HAP-1 (cell line): ENCODE data around the gene ELOVL6.
"Not testable (repeated sequence)": the region's sequence is repeated elsewhere in the genome, so short reads cannot be mapped to it uniquely, and the experiment has no call there.

ENCODE experiments used
- DNase-seq, 2 experiments: peaks; one replicate each; pipeline ENCODE4 v3.0.0-alpha.2; 2016 to 2020; ENCODE audit warnings: low spot score in 2 of 2
- H3K27me3 ChIP-seq: fragments of 250-450 bp; sonication (Bioruptor Pico); 2 replicates; pipeline ENCODE4 v1.5.1; 2020; ENCODE audit warnings: low read depth, mild to moderate bottlenecking, moderate library complexity
- H3K36me3 ChIP-seq: fragments of 250-450 bp; sonication (Bioruptor Pico); replicated peaks from 2 replicates; pipeline ENCODE4 v1.5.1; 2020; ENCODE audit warnings: mild to moderate bottlenecking
- H3K4me1 ChIP-seq: fragments of 250-450 bp; sonication (Bioruptor Pico); 2 replicates; pipeline ENCODE4 v1.5.1; 2020; ENCODE audit warnings: mild to moderate bottlenecking
- H3K4me3 ChIP-seq: fragments of 250-450 bp; sonication (Bioruptor Pico); 2 replicates; pipeline ENCODE4 v1.5.1; 2020; ENCODE audit warnings: mild to moderate bottlenecking, moderate library complexity
- H3K9me3 ChIP-seq: fragments of 250-450 bp; sonication (Bioruptor Pico); 2 replicates; pipeline ENCODE4 v1.5.1; 2020; ENCODE audit warnings: mild to moderate bottlenecking, moderate library complexity
- in situ Hi-C: fragments of 300-500 bp; cut with MboI; formaldehyde crosslinking; loops from 3 replicates; pipeline ENCODE4 v1.14.3; 2020; ENCODE audit warnings: low sequenced_read_pairs, inconsistent platforms, mixed read lengths

Gene ELOVL6

GRCh38 chr4:110164251-110164650, 34.2 kb downstream of the ELOVL6 start:
- no peak for DNase-seq
- in situ Hi-C loops = no loop called here
- Histone ChIP-seq H3K9me3 (no peaks in the 10 kb centered on the region), H3K36me3 (peaks cover 9% of the 10 kb centered on the region; the same call in 1 of the 2 replicates), H3K27me3 (no peaks in the 10 kb centered on the region), H3K4me1 (peaks cover 5% of the 10 kb centered on the region), H3K4me3 (no peak overlapping the region)

GRCh38 chr4:110163327-110164069, 34.9 kb downstream of the ELOVL6 start:
- Histone ChIP-seq H3K27me3 (no peaks in the 10 kb centered on the region), H3K9me3 (no peaks in the 10 kb centered on the region), H3K36me3 (peaks cover 9% of the 10 kb centered on the region; the same call in 1 of the 2 replicates), H3K4me1 (peaks cover 5% of the 10 kb centered on the region), H3K4me3 (no peak overlapping the region)
- in situ Hi-C loops = no loop called here
- DNase-seq = no peak

GRCh38 chr4:110160618-110161017, 37.8 kb downstream of the ELOVL6 start:
- no peak overlapping the region for H3K4me3 ChIP-seq
- H3K27me3 ChIP-seq = no peaks in the 10 kb centered on the region
- H3K36me3 ChIP-seq = peaks cover 9% of the 10 kb centered on the region; the same call in 1 of the 2 replicates
- in situ Hi-C loops = no loop called here
- peaks cover 16% of the 10 kb centered on the region for H3K4me1 ChIP-seq
- DNase-seq = no peak
- H3K9me3 ChIP-seq = no peaks in the 10 kb centered on the region

- Histone ChIP-seq H3K27me3 (no peaks in the 10 kb centered on the region), H3K4me1 (peaks cover 16% of the 10 kb centered on the region), H3K4me3 (no peak overlapping the region), H3K36me3 (peaks cover 9% of the 10 kb centered on the region; the same call in 1 of the 2 replicates), H3K9me3 (no peaks in the 10 kb centered on the region)
- in situ Hi-C loops = no loop called here
- no peak for DNase-seq
Observed at GRCh38 chr4:110159541-110159940, 38.9 kb downstream of the ELOVL6 start.

GRCh38 chr4:110157580-110157979, 40.8 kb downstream of the ELOVL6 start:
- in situ Hi-C loops = no loop called here
- Histone ChIP-seq H3K4me1 (peaks cover 16% of the 10 kb centered on the region), H3K36me3 (no peaks in the 10 kb centered on the region; the same call in 1 of the 2 replicates), H3K9me3 (no peaks in the 10 kb centered on the region), H3K27me3 (no peaks in the 10 kb centered on the region), H3K4me3 (no peak overlapping the region)
- DNase-seq = no peak

GRCh38 chr4:110157166-110157565, 41.2 kb downstream of the ELOVL6 start:
- DNase-seq, in situ Hi-C loops, H3K36me3 ChIP-seq, H3K9me3 ChIP-seq, H3K27me3 ChIP-seq, H3K4me3 ChIP-seq: not testable (repeated sequence)
- H3K4me1 ChIP-seq = peaks cover 16% of the 10 kb centered on the region

- in situ Hi-C loops = no loop called here
Observed at GRCh38 chr4:110156442-110156841, 42.0 kb downstream of the ELOVL6 start.

GRCh38 chr4:110155654-110156053, 42.8 kb downstream of the ELOVL6 start:
- H3K4me1 ChIP-seq = peaks cover 11% of the 10 kb centered on the region
- no peaks in the 10 kb centered on the region for H3K36me3 ChIP-seq
- no peaks in the 10 kb centered on the region for H3K27me3 ChIP-seq
- peak; percentile 12 to 36 for DNase-seq
- H3K9me3 ChIP-seq = no peaks in the 10 kb centered on the region
- in situ Hi-C loops = no loop called here
- H3K4me3 ChIP-seq = no peak overlapping the region

More at GRCh38 chr4:110156442-110156841, 42.0 kb downstream of the ELOVL6 start:
- H3K27me3 ChIP-seq = no peaks in the 10 kb centered on the region
- no peaks in the 10 kb centered on the region for H3K36me3 ChIP-seq
- no peak for DNase-seq
- peaks cover 16% of the 10 kb centered on the region for H3K4me1 ChIP-seq
- H3K9me3 ChIP-seq = no peaks in the 10 kb centered on the region
- H3K4me3 ChIP-seq = no peak overlapping the region

GRCh38 chr4:110154582-110154981, 43.8 kb downstream of the ELOVL6 start:
- Histone ChIP-seq H3K4me3 (no peak overlapping the region), H3K9me3 (no peaks in the 10 kb centered on the region), H3K4me1 (peaks cover 11% of the 10 kb centered on the region), H3K27me3 (no peaks in the 10 kb centered on the region), H3K36me3 (no peaks in the 10 kb centered on the region)
- no peak for DNase-seq
- in situ Hi-C loops = no loop called here

- in situ Hi-C loops = no loop called here
- Histone ChIP-seq H3K36me3 (no peaks in the 10 kb centered on the region), H3K4me3 (no peak overlapping the region)
Observed at GRCh38 chr4:110152386-110152785, 46.0 kb downstream of the ELOVL6 start.

GRCh38 chr4:110149089-110149488, 49.3 kb downstream of the ELOVL6 start:
- in situ Hi-C loops = no loop called here
- H3K4me1 ChIP-seq = no peaks in the 10 kb centered on the region; the same call in 1 of the 2 replicates
- no peaks in the 10 kb centered on the region for H3K27me3 ChIP-seq
- H3K4me3 ChIP-seq = no peak overlapping the region
- H3K36me3 ChIP-seq = peaks cover 4% of the 10 kb centered on the region; the same call in 1 of the 2 replicates
- H3K9me3 ChIP-seq = 0 out of 2 replicates have a peak, but pooled peaks cover 3% of the 10 kb centered on the region
- DNase-seq = no peak

More at GRCh38 chr4:110152386-110152785, 46.0 kb downstream of the ELOVL6 start:
- Histone ChIP-seq H3K27me3 (no peaks in the 10 kb centered on the region), H3K4me1 (peaks cover 11% of the 10 kb centered on the region), H3K9me3 (no peaks in the 10 kb centered on the region)
- DNase-seq = no peak

GRCh38 chr4:110142461-110142860, 56.0 kb downstream of the ELOVL6 start:
- H3K9me3 ChIP-seq = 0 out of 2 replicates have a peak, but pooled peaks cover 3% of the 10 kb centered on the region
- H3K27me3 ChIP-seq = no peaks in the 10 kb centered on the region
- no peaks in the 10 kb centered on the region; the same call in 1 of the 2 replicates for H3K4me1 ChIP-seq
- DNase-seq = no peak
- in situ Hi-C loops = no loop called here
- H3K4me3 ChIP-seq = no peak overlapping the region
- H3K36me3 ChIP-seq = peaks cover 4% of the 10 kb centered on the region; the same call in 1 of the 2 replicates

GRCh38 chr4:110139815-110140214, 58.6 kb downstream of the ELOVL6 start:
- in situ Hi-C loops = no loop called here
- DNase-seq = no peak
- H3K36me3 ChIP-seq = peaks cover 4% of the 10 kb centered on the region; the same call in 1 of the 2 replicates

GRCh38 chr4:110139111-110139510, 59.3 kb downstream of the ELOVL6 start:
- in situ Hi-C loops = no loop called here
- Histone ChIP-seq H3K9me3 (no peaks in the 10 kb centered on the region), H3K4me1 (no peaks in the 10 kb centered on the region), H3K27me3 (no peaks in the 10 kb centered on the region), H3K4me3 (no peak overlapping the region), H3K36me3 (peaks cover 4% of the 10 kb centered on the region; the same call in 1 of the 2 replicates)
- no peak for DNase-seq

More at GRCh38 chr4:110139815-110140214, 58.6 kb downstream of the ELOVL6 start:
- no peak overlapping the region for H3K4me3 ChIP-seq
- H3K9me3 ChIP-seq = no peaks in the 10 kb centered on the region
- H3K4me1 ChIP-seq = no peaks in the 10 kb centered on the region
- no peaks in the 10 kb centered on the region for H3K27me3 ChIP-seq
